ENCODE measurements around the gene CANX. TPM values are rescaled to one million over a fixed set of nuclear protein-coding genes. Genes with fewer than 3 reads are reported as not detected.

Gene CANX
- total and polyA plus RNA-seq, 9 of the 15 experiments (the other 6 are each of a cell fraction or from before 2014, with no cell fraction given), result 155 to 893 (median 589) TPM

DNA sequence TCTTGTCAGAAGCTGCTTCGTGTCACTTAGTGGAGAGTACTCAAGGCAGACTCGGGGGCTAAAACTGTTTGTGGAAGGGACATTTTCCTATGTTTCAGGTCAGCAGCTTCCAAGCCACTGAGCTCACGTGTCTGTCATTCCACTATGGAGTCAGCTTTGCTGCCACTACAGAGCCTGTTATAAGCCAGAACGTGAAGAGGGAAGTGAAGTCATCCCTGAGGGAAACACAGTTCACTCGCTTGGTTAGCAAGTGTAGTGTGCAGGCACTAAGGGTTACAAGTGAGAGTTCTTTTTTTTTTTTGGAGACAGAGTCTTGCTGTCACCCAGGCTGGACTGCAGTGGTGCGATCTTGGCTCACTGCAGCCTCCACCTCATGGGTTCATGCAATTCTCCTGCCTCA, 70.5 kb downstream of the CANX start:
- H4K20me1 ChIP-seq (replicated peaks; ENCODE audit: control insufficient read depth, insufficient read depth, low read length), result peaks cover 20% of the 10 kb centered on the region
- no TSS peak for BruUV-seq (replicated peaks)
- peaks cover 90% of the 10 kb centered on the region for H3K36me3 ChIP-seq (ENCODE audit: control insufficient read depth, insufficient read depth, low read length)
- in situ Hi-C loops (cut with MboI) (no loop called here), intact Hi-C loops (cut with micrococcal nuclease) (loop anchor here (5.0 kb wide), 1 partner anchor 38 kb away; the partner anchor contains the start of gene MGAT4B)
- POLR2A ChIA-PET, result interaction anchor here (0.7 kb wide), 1 partner anchor 29 kb away, joined by 3 read pairs; no protein-coding TSS in a partner anchor
- H3K79me2 ChIP-seq (ENCODE audit: control insufficient read depth, insufficient read depth, low read length), result peaks cover 36% of the 10 kb centered on the region
- FAIRE-seq, result no peak
- no peak overlapping the region for H3K9ac ChIP-seq (ENCODE audit: insufficient read depth in 1 of 2, low read depth in 2 of 2, low read length in 2 of 2)
- no peaks in the 10 kb centered on the region for H3K27me3 ChIP-seq (ENCODE audit: control insufficient read depth in 2 of 2, insufficient read depth in 2 of 2, low read length in 2 of 2)
- H3K4me1 ChIP-seq (replicated peaks in 1 of 2; ENCODE audit: control insufficient read depth in 2 of 2, insufficient read depth in 2 of 2, low read length in 2 of 2), result peaks cover 21% of the 10 kb centered on the region in 2 experiments
- ATAC-seq, result no peak
- DNase-seq (ENCODE audit: extremely low read depth in 1 of 4, low spot score in 3 of 4), result no peak
- WGBS (ENCODE audit: insufficient coverage, low coverage, missing lambda C conversion rate), result 92% methylated on average over 6 of the region's 6 CpGs
- no peaks in the 10 kb centered on the region for H3K9me3 ChIP-seq (replicated peaks; ENCODE audit: control insufficient read depth, insufficient read depth, low read depth, low read length)
- peaks cover 8% of the 10 kb centered on the region for H3K9me1 ChIP-seq (ENCODE audit: control insufficient read depth, insufficient read depth, low read length)
- H3K4me3 ChIP-seq, result no peak overlapping the region
- CTCF ChIA-PET (ENCODE audit: low intra/inter-chr PET ratio), result no interaction called here
- H2AFZ ChIP-seq (ENCODE audit: low read depth, low read length), result no peak overlapping the region
- H3K27ac ChIP-seq (ENCODE audit: extremely low read depth, low read depth, low read length), result no peak overlapping the region
- H3K4me2 ChIP-seq (ENCODE audit: insufficient read depth, low read length), result no peak overlapping the region
- TF ChIP-seq ZNF699 (CRISPR knock-in tag; IDR thresholded peaks at IDR 0.05; ENCODE audit: insufficient replicate concordance) (no peak), JUND (IDR thresholded peaks at IDR 0.05; ENCODE audit: borderline replicate concordance, low read depth, low read length) (no peak), JUND (tag; IDR thresholded peaks at IDR 0.05; ENCODE audit: borderline replicate concordance, low read depth, low read length) (no peak), ZNF232 (CRISPR knock-in tag; IDR thresholded peaks at IDR 0.05) (no peak), ZNF197 (CRISPR knock-in tag; IDR thresholded peaks at IDR 0.05; ENCODE audit: low read depth) (no peak), MCM2 (IDR thresholded peaks at IDR 0.05; ENCODE audit: low read depth) (no peak), ZFP1 (CRISPR knock-in tag; IDR thresholded peaks at IDR 0.05) (no peak), SMAD3 (CRISPR knock-in tag; conservative IDR thresholded peaks at IDR 0.05) (no peak), EZH2 (IDR thresholded peaks at IDR 0.05; ENCODE audit: borderline replicate concordance, low read depth, low read length) (no peak), FOXK2 (conservative IDR thresholded peaks at IDR 0.05 in 1 of 2, IDR thresholded peaks at IDR 0.05 in 1 of 2; ENCODE audit: low read depth in 2 of 2) (no peak), PHB2 (IDR thresholded peaks at IDR 0.05; ENCODE audit: low read depth) (no peak), SNIP1 (IDR thresholded peaks at IDR 0.05; ENCODE audit: low read depth) (no peak), TAF1 (IDR thresholded peaks at IDR 0.05; ENCODE audit: control insufficient read depth, extremely low read depth, insufficient read depth, low read length, severe bottlenecking) (no peak), CBX2 (IDR thresholded peaks at IDR 0.05; ENCODE audit: insufficient read depth, low read length, poor library complexity, severe bottlenecking) (no peak), KDM1A (IDR thresholded peaks at IDR 0.05) (no peak), RNF2 (IDR thresholded peaks at IDR 0.05) (no peak)
- TF ChIP-seq, protein P1, sequence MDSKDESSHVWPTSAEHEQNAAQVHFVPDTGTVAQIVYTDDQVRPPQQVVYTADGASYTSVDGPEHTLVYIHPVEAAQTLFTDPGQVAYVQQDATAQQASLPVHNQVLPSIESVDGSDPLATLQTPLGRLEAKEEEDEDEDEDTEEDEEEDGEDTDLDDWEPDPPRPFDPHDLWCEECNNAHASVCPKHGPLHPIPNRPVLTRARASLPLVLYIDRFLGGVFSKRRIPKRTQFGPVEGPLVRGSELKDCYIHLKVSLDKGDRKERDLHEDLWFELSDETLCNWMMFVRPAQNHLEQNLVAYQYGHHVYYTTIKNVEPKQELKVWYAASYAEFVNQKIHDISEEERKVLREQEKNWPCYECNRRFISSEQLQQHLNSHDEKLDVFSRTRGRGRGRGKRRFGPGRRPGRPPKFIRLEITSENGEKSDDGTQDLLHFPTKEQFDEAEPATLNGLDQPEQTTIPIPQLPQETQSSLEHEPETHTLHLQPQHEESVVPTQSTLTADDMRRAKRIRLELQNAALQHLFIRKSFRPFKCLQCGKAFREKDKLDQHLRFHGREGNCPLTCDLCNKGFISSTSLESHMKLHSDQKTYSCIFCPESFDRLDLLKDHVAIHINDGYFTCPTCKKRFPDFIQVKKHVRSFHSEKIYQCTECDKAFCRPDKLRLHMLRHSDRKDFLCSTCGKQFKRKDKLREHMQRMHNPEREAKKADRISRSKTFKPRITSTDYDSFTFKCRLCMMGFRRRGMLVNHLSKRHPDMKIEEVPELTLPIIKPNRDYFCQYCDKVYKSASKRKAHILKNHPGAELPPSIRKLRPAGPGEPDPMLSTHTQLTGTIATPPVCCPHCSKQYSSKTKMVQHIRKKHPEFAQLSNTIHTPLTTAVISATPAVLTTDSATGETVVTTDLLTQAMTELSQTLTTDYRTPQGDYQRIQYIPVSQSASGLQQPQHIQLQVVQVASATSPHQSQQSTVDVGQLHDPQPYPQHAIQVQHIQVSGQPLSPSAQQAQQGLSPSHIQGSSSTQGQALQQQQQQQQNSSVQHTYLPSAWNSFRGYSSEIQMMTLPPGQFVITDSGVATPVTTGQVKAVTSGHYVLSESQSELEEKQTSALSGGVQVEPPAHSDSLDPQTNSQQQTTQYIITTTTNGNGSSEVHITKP (IDR thresholded peaks at IDR 0.05; ENCODE audit: partially characterized antibody), result no peak
- TF ChIP-seq, protein P2, sequence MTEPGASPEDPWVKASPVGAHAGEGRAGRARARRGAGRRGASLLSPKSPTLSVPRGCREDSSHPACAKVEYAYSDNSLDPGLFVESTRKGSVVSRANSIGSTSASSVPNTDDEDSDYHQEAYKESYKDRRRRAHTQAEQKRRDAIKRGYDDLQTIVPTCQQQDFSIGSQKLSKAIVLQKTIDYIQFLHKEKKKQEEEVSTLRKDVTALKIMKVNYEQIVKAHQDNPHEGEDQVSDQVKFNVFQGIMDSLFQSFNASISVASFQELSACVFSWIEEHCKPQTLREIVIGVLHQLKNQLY (CRISPR knock-in tag; conservative IDR thresholded peaks at IDR 0.05), result no peak
